GM19395 (cell line): ENCODE results near the gene TRIO.

ENCODE experiments used
- ATAC-seq: cut with Tn5 transposase; IDR thresholded peaks from one replicate; pipeline ENCODE4 v1.9.1; 2021; ENCODE audit warnings: mild to moderate bottlenecking, moderate library complexity; ENCODE audit not compliant: unreplicated experiment

The TRIO gene

DNA sequence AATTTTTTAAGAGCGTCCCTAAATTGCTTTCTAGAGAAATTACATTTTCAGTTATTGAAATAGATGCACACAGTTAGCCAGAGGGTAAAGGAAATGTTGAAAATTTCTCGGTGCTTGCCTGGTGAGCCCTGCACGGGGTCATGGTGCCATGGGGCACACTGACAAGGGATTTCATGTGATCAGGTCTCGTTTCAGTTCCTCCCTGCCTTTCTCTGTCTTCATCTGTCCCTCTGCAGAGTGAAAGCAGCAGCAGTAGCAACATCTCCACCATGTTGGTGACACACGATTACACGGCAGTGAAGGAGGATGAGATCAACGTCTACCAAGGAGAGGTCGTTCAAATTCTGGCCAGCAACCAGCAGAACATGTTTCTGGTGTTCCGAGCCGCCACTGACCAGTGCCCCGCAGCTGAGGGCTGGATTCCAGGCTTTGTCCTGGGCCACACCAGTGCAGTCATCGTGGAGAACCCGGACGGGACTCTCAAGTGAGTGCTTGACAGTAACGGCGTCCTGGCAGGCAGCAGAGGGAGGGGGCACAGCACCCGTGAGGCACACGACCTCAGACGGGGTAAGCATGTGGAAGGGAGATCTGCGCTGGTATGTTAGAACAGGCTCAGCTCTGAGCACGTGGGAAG, 349.3 kb downstream of the TRIO start:
- ATAC-seq = no peak

DNA sequence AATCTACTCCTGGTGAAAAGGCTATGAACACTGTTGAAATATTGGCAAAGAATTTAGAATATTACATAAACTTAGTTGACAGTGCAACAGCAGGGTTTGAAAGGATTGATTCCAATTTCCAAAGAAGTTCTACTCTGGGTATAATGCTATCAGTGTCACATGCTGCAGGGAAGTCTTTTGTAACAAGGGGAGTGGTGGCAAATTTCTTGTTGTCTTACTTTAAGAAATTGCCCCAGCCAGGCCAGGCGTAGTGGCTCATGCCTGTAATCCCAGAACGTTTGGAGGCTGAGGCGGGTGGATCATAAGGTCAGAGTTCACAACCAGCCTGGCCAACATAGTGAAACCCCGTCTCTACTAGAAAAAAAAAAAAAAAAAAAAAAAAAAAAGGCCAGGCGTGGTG, 352.2 kb downstream of the TRIO start:
- ATAC-seq = no peak

DNA sequence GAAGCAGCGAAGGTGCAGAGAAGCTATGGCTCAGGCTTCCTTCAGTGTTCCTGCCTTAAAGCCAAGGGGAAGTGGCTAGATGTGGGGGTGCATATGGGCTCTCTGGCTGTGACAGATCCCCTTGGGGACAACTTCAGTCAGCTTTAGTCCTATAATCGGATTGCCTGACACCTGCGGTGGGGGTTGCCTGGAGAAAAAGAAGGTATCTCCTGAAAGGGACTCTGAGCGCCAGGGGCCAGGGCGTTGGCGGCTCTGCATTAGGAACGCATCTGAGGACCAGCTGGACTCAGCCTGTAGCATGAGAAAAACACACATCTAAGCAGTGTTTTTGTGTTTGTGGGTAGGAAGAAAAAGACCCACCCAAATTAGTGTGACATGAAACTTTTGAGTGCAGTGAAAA, 354.2 kb downstream of the TRIO start:
- no peak for ATAC-seq

GRCh38 chr5:14501353-14502293, 358.5 kb downstream of the TRIO start:
- no peak for ATAC-seq

GRCh38 chr5:14502294-14502690, 359.1 kb downstream of the TRIO start:
- no peak for ATAC-seq

DNA sequence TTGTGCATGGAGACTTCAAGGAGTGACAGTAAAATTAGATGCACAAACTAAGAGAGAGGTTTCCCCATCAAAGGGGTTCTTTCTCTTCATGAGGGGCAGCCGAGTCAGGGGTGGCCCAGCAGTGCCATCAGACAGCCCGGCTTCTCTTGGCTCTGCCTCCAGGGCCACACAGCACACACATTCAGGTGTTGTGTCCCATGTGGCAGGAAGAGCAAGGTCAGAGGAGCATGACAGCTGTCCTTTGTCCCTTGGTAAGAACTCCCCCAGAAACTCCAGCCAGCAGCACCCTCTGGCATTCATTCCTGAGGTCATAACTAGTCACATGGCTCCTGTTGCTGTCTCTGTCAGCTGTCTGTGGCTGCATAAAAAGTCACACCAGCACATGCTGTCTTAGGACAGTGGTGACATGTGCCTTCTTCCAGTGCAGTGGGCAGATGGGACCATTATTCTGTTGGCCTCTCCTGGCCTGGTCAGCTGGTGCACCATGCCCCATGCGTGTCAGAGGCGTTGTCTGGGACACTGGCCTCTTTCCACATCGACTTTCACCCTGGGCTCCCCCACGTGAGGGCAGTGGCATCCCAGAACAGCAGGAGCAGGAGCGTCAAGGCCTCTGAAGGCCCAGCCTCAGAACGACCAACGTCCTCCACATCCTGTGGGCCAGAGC, 360.0 kb downstream of the TRIO start:
- ATAC-seq = no peak

DNA sequence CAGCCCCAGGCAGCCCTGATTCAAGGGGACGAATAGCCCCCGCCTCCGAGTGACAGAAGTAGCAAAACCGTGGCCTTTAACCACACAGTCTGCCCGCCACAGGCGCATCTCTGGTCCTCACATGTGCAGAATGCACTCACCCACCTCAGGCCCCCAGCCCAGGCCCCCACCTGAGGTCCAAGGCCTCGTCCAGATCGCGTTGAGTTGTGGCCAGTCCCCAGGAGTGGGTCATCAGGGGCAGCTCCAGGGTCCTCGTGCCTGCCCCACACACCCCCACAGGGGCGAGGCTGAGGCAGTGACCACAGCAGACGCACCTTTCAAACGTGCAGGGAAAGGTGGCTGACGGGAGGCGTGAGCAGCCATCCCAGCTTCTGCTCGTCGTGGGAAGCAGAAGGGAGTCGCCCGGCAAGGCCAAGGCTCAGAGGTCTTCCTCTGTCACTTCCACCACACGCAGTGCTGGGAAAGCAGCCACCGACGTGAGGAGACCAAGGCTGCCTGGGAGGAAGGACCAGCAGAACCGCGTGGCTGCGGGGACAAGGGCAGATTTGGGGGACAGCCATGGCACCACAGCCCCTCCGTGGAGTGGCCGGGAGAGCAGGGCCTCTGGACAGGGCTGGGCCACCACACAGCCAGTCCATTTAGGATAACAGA, 360.7 kb downstream of the TRIO start:
- ATAC-seq = no peak

GRCh38 chr5:14504332-14504727, 361.2 kb downstream of the TRIO start:
- no peak for ATAC-seq

GRCh38 chr5:14504816-14505215, 361.7 kb downstream of the TRIO start:
- ATAC-seq = no peak

DNA sequence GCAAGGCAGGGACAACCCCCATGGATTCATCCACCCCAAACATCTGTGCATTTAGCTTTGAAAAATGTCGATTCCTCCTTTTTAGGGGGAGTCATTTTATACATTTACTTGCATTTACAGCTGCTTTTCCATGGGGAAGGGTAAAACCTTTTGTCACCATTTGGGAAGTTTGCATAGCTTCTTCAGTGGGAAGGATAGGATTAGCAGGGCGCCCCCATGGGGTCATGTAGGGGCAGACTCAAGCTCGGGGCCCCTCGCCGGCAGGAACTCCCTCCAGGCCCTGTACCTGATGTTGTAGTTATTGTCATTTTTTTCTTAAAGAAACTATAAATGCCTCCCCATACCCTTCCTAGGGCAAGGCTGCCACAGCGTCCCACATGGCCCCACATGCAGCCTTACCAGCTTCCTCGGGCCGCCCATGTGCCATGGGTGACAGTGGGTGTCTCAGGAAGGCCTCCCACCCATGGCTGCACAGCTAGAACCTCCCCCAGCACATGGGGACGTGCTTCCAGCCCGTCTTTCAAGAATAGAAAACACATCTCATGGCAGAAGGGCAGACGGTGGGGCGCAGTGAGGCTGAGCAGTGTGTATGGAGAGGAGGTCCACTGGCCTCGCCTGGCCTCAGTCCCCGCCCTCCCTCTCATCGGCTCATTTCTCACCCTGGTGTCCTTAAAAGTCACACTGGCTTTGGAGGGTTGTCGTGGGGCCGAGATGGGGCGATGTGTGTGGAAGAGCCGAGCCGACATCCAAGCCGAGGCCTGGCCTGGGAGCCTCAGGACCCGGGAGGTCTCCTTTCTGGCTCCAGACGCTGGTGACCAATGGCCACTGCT, 362.4 kb downstream of the TRIO start:
- ATAC-seq = no peak

GRCh38 chr5:14506140-14506538, 363.0 kb downstream of the TRIO start:
- ATAC-seq = no peak

GRCh38 chr5:14506661-14507060, 363.5 kb downstream of the TRIO start:
- ATAC-seq = no peak

DNA sequence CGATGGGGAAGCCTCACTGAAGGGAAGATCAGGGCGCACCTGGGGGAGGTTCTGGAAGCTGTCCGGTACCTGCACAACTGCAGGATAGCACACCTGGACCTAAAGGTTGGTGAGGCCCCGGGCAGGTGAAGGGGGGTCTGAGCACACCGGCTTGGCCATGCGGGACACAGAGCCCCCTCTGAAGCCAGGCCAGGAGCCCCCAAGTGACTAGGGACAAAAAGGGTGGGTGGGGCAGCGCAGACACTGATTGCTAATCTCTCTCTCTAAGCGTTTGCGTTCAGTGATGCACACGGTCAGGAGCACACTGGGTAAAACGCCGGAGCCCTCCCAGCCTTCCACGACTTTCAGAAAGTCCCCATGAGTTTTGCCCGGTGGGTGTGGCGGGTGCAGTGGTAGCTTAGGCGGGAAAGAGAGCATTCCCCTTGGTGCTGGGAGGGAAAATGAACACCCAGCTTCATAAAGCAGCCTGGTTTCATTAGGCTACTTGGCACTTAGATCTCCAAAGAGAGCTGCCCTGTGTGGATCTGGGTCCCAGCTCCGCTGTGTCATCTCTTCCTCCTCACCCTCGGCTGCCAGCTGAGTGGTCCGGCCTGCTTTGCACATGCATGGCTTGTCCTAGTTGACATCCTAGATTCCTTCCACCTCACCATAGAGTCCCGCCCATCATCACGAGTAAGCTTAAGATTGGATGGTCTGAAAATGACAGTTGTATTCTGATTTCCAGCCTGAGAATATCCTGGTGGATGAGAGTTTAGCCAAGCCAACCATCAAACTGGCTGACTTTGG, 364.2 kb downstream of the TRIO start:
- ATAC-seq = no peak

DNA sequence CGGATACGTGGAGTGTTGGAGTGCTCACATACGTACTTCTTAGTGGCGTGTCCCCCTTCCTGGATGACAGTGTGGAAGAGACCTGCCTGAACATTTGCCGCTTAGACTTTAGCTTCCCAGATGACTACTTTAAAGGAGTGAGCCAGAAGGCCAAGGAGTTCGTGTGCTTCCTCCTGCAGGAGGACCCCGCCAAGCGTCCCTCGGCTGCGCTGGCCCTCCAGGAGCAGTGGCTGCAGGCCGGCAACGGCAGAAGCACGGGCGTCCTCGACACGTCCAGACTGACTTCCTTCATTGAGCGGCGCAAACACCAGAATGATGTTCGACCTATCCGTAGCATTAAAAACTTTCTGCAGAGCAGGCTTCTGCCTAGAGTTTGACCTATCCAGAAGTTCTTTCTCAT, 364.9 kb downstream of the TRIO start:
- no peak for ATAC-seq

DNA sequence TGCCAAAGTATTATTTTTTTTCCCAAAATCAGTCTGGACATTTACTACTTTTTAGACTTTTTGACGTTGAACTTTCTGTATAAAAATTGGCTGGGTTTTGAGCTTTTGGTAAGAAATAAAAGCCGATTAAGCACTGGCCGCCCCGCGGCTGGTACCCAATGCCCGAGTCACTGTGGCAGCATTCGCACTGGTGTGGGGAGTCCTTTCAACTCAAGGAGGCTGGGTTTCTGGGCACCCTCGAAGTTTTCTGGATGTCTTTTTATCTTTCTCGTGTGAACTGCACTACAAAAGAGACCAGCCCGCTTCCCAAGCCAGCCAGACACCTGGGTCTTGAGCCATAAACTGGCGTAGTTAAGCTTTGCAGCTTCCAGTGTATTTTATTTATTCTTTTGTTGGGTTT, 366.4 kb downstream of the TRIO start:
- no peak for ATAC-seq

DNA sequence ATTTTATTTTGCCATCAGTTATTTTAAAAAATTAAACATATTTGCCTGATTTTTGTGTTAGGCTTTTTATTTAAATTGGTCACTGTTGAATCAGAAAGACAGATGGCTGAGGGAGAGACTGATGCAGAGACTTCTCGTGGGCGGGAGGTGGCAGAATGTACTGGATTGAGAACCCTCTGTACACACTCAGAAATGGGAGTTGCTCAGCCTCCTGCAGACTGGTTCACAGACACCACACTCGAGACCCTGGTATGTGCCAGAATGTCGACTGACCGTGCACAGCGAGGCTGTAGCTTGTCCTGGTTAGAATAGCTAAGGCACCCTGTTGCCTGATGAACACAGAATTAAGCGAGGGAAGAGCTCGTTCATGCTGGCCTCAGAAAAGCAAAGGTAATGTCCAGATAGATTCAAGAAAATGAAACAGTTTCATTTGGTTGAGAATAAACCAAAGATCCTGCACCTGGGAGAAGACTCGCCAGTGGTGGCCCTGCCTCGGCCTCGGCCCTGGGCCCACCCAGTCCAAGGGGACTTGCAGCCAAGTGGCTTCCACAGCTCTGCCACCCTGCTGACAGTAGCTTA, 367.1 kb downstream of the TRIO start:
- no peak for ATAC-seq

DNA sequence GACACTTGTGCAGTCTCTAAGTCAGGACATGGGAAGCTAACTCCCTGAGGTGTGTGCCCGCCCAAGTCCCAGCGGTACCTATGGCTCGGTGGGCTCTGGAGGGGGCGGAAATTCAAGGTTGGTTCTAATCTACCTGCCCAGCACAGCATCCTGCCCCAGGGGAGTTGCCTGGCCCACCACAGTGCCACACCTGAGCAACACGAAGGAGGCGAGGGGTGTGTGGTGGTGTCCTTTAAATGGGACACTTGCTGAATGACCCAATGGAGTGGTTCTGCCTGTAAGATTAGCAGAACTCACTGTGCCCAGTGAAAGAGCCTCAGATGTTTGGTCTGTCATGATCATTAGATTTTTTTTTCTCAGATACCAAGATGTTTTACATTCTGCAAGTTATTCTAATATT, 367.7 kb downstream of the TRIO start:
- ATAC-seq = no peak

DNA sequence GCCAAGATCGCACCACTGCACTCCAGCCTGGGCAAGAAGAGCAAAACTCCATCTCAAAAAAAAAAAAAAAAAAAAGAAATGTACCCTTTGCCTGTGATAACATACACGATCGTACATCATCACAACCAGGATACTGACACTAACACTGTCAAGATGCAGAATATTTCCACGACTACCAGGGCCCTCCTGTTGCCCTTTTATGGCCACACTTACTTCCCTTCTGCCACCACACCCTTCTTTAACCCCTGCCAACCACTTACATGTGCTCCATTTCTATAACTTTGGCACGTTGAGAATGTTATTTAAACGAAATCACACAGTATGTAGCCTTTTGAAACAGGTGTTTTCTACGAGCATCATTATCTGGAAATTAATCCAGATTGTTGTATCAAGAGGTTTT, 369.4 kb downstream of the TRIO start:
- ATAC-seq = no peak

DNA sequence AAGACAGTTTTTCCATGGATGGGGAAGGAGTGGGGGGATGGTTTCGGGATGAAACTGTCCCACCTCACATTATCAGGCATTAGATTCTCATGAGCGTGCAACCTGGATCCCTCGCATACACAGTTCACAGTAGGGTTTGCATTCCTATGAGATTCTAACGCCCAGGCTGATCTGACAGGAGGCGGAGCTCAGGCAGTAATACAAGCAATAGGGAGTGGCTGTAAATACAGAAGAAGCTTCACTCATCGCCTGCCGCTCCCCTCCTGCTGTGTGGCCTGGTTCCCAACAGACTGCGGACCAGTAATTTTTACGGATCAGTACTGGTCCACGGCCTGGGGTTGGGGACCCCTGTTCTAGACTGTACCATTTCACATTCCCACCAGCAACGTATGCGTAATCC, 370.1 kb downstream of the TRIO start:
- no peak for ATAC-seq
